Smooth muscle cell (in vitro differentiated cells): Measurements from ENCODE around the gene TPST2. TPM values are rescaled to one million over a fixed set of nuclear protein-coding genes. Genes with fewer than 3 reads are reported as not detected.
A peak's percentile ranks its signal among the peaks of the same experiment; 100 is the strongest.

Experiments used
- DNase-seq: peaks from one replicate; lab custom pipeline; 2025; ENCODE audit not compliant: unreplicated experiment; lab: John Stamatoyannopoulos, UW
- H2AFZ ChIP-seq: fragments of 200-600 bp; sonication (generic); 2 replicates; pipeline ENCODE4 v1.6.0; 2016; ENCODE audit warnings: antibody characterized with exemption, low read depth, mild to moderate bottlenecking
- H3F3A ChIP-seq: fragments of 200-600 bp; sonication (generic); 2 replicates; pipeline ENCODE4 v1.6.0; 2017; ENCODE audit warnings: antibody characterized with exemption, low read depth
- H3K27ac ChIP-seq: fragments of 200-600 bp; sonication (generic); 2 replicates; pipeline ENCODE4 v1.5.1; 2016; ENCODE audit warnings: low read depth, mild to moderate bottlenecking
- H3K27me3 ChIP-seq: fragments of 200-600 bp; sonication (generic); 2 replicates; pipeline ENCODE4 v1.6.1; 2016; ENCODE audit warnings: low read depth, mild to moderate bottlenecking
- H3K36me3 ChIP-seq: fragments of 200-600 bp; sonication (generic); 2 replicates; pipeline ENCODE4 v1.5.1; 2016; ENCODE audit warnings: low read depth
- H3K4me1 ChIP-seq: fragments of 200-600 bp; sonication (generic); 2 replicates; pipeline ENCODE4 v1.5.1; 2016; ENCODE audit warnings: low read depth
- H3K4me2 ChIP-seq: fragments of 200-600 bp; sonication (generic); 2 replicates; pipeline ENCODE4 v1.6.0; 2016; ENCODE audit warnings: mild to moderate bottlenecking
- H3K4me3 ChIP-seq: fragments of 200-600 bp; sonication (generic); 2 replicates; pipeline ENCODE4 v1.5.1; 2016; ENCODE audit warnings: mild to moderate bottlenecking
- H3K79me2 ChIP-seq: fragments of 200-600 bp; sonication (generic); 2 replicates; pipeline ENCODE4 v1.6.0; 2016; ENCODE audit warnings: low read depth, mild to moderate bottlenecking
- H3K9ac ChIP-seq: fragments of 200-600 bp; sonication (generic); 2 replicates; pipeline ENCODE4 v1.6.0; 2016; ENCODE audit warnings: low read depth
- H3K9me3 ChIP-seq: fragments of 200-600 bp; sonication (generic); replicated peaks from 2 replicates; pipeline ENCODE4 v1.5.1; 2016; ENCODE audit warnings: low read depth
- H4K20me1 ChIP-seq: fragments of 200-600 bp; sonication (generic); 2 replicates; pipeline ENCODE4 v1.6.0; 2016; ENCODE audit warnings: low read depth
- CTCF ChIP-seq: fragments of 200-600 bp; sonication (generic); IDR thresholded peaks from 2 replicates; pipeline ENCODE4 v1.5.1; 2017; ENCODE audit warnings: borderline replicate concordance, mild to moderate bottlenecking, antibody characterized with exemption; ENCODE audit not compliant: insufficient read depth, poor library complexity, severe bottlenecking
- WGBS: methylation state at CpG from one replicate; pipeline ENCODE4 v1.1.7; 2016; ENCODE audit warnings: low lambda C conversion rate; 5-methylcytosine and 5-hydroxymethylcytosine counted together
- polyA plus RNA-seq: library from polyadenylated mRNA; unstranded; fragments of >200 nt; fragmentation: Nextera tagmentation; extraction: Ambion mirVana; gene quantifications from 2 replicates; pipeline ENCODE4 v1.2.1, GENCODE V29; 2016
- total RNA-seq: library from RNA; depleted of rRNA; stranded (reverse); fragments of >200 nt; gene quantifications from 2 replicates; pipeline ENCODE4 v1.2.3, GENCODE V29; 2014

Gene TPST2
- total and polyA plus RNA-seq, 2 experiments from 2014 or later = 44.1 to 48.5 TPM

- no peaks in the 10 kb centered on the region for H3K79me2 ChIP-seq
- no peaks in the 10 kb centered on the region for H3K27me3 ChIP-seq
- no peak overlapping the region for H3K4me2 ChIP-seq
- no peak for DNase-seq
- H3K27ac ChIP-seq = peak overlapping the region; percentile 90
- H4K20me1 ChIP-seq = no peaks in the 10 kb centered on the region
- TF ChIP-seq CTCF = no peak
- H2AFZ ChIP-seq = no peak overlapping the region
- H3K9ac ChIP-seq = no peak overlapping the region
- H3F3A ChIP-seq = no peaks in the 10 kb centered on the region
- whole genome bisulfite sequencing = 95% methylated on average over 25 of the region's 25 CpGs
- no peak overlapping the region for H3K4me3 ChIP-seq
- peaks cover 30% of the 10 kb centered on the region for H3K36me3 ChIP-seq
- no peaks in the 10 kb centered on the region for H3K9me3 ChIP-seq
- no peaks in the 10 kb centered on the region for H3K4me1 ChIP-seq
These were observed 90.7 kb downstream of the TPST2 start for GRCh38 chr22:26499188-26499703.

DNA sequence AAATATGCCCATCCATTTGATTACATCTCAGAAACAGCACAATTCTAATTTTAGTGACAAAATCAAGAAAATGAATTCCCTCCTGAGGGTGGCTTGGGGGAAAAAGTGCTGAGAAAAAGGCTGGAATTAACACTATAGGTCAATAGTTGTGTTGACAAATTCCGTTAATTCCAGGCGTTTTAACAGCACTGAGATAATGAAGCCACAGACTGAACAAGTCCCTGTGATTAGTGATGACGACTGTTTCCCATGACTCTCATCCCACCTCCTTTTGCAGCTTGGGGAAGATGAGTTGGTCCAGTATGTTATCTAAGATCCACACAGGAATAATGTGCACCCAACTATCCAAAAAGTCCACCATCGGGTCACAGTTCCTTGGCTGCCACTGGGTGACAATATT lies 93.5 kb downstream of the TPST2 start:
- no peak for DNase-seq
- Histone ChIP-seq H3K4me1 (no peaks in the 10 kb centered on the region), H3K36me3 (peaks cover 28% of the 10 kb centered on the region), H3K9me3 (no peaks in the 10 kb centered on the region), H3K4me3 (no peak overlapping the region), H3K27me3 (no peaks in the 10 kb centered on the region), H3K27ac (peak overlapping the region; percentile 70), H4K20me1 (no peaks in the 10 kb centered on the region), H3K79me2 (no peaks in the 10 kb centered on the region), H3F3A (no peaks in the 10 kb centered on the region), H2AFZ (no peak overlapping the region), H3K9ac (no peak overlapping the region), H3K4me2 (no peak overlapping the region)
- WGBS = 53% methylated on average over 4 of the region's 4 CpGs
- no peak for TF ChIP-seq CTCF

GRCh38 chr22:26494506-26494905 lies 95.4 kb downstream of the TPST2 start:
- H3K27ac ChIP-seq = peak overlapping the region; percentile 91

More at GRCh38 chr22:26494506-26494905, 95.4 kb downstream of the TPST2 start:
- Histone ChIP-seq H3K4me3 (no peak overlapping the region), H3K9me3 (no peaks in the 10 kb centered on the region), H3K36me3 (peaks cover 32% of the 10 kb centered on the region), H2AFZ (no peak overlapping the region), H4K20me1 (no peaks in the 10 kb centered on the region), H3K4me1 (no peaks in the 10 kb centered on the region), H3K79me2 (no peaks in the 10 kb centered on the region), H3K9ac (no peak overlapping the region), H3K27me3 (no peaks in the 10 kb centered on the region), H3K4me2 (no peak overlapping the region), H3F3A (no peaks in the 10 kb centered on the region)
- no peak for TF ChIP-seq CTCF
- no peak for DNase-seq
